Spleen (tissue), 11 donors: ENCODE data around the gene SPATS2L. TPM values are rescaled to one million over a fixed set of nuclear protein-coding genes. Genes with fewer than 3 reads are reported as not detected.

ENCODE experiments used
- DNase-seq: peaks from one replicate; pipeline ENCODE4 v3.0.0-alpha.2; 2020
- H3K27ac ChIP-seq, 8 donors: fragments of 200-600 bp; sonication (generic) in 7 of 8; 1 replicate in 4 of 8; 2 replicates in 4 of 8; pipeline versions ENCODE4 v1.5.0 to v1.8.0; 2016 to 2021; ENCODE audit warnings: inconsistent platforms in 4 of 8, mild to moderate bottlenecking in 4 of 8, moderate library complexity in 1 of 8
- H3K27me3 ChIP-seq, 7 donors: fragments of 200-600 bp; sonication (generic) in 6 of 7; replicated peaks in 1 of 7; 1 replicate in 4 of 7; 2 replicates in 3 of 7; pipeline versions ENCODE4 v1.5.0 to v1.8.0; 2016 to 2021; ENCODE audit warnings: inconsistent platforms in 3 of 7, mild to moderate bottlenecking in 1 of 7
- H3K36me3 ChIP-seq, 6 donors: fragments of 200-600 bp; sonication (generic) in 5 of 6; 1 replicate in 4 of 6; 2 replicates in 2 of 6; pipeline versions ENCODE4 v1.5.0 to v1.8.0; 2016 to 2021; ENCODE audit warnings: inconsistent platforms in 2 of 6
- H3K4me1 ChIP-seq, 6 donors: fragments of 200-600 bp; sonication (generic) in 5 of 6; 1 replicate in 3 of 6; 2 replicates in 3 of 6; pipeline versions ENCODE4 v1.5.0 to v1.8.0; 2016 to 2021; ENCODE audit warnings: inconsistent platforms in 3 of 6
- H3K4me3 ChIP-seq, 8 donors: fragments of 200-600 bp; sonication (generic) in 7 of 8; 1 replicate in 4 of 8; 2 replicates in 4 of 8; pipeline versions ENCODE4 v1.5.0 to v1.8.0; 2016 to 2021; ENCODE audit warnings: inconsistent platforms in 4 of 8, mild to moderate bottlenecking in 4 of 8, moderate library complexity in 2 of 8
- H3K9me3 ChIP-seq, 8 donors: fragments of 200-600 bp; sonication (generic) in 7 of 8; 1 replicate in 4 of 8; 2 replicates in 4 of 8; pipeline versions ENCODE4 v1.5.0 to v1.8.0; 2016 to 2021; ENCODE audit warnings: inconsistent platforms in 4 of 8
- CTCF ChIP-seq, 11 experiments: fragments of 200-600 bp in 7 of 11; fragments of 450-650 bp in 4 of 11; sonication (generic) in 4 of 11; IDR thresholded peaks in 8 of 11; conservative IDR thresholded peaks in 3 of 11; 1 replicate in 7 of 11; 2 replicates in 4 of 11; pipeline versions ENCODE4 v1.4.0 to v1.8.0; 2016 to 2021; ENCODE audit warnings: antibody characterized with exemption in 11 of 11, inconsistent platforms in 4 of 11, mild to moderate bottlenecking in 1 of 11
- POLR2A ChIP-seq, 3 donors: fragments of 450-650 bp; IDR thresholded peaks; one replicate each; pipeline ENCODE4 v1.5.1; 2017; ENCODE audit warnings: antibody characterized with exemption in 3 of 3, mild to moderate bottlenecking in 1 of 3
- POLR2AphosphoS5 ChIP-seq, 3 donors: sonication (generic); formaldehyde crosslinking; IDR thresholded peaks; one replicate each; pipeline ENCODE4 v1.5.1; 2017; ENCODE audit warnings: antibody characterized with exemption in 3 of 3
- WGBS, 5 donors: extraction: QIAGEN DNeasy Blood & Tissue Kit in 3 of 5; methylation state at CpG; one replicate each; pipeline versions ENCODE4 v1.1.5 to v1.1.7; 2013 to 2018; 5-methylcytosine and 5-hydroxymethylcytosine counted together
- intact Hi-C: fragments of 100-400 bp; cut with DNase I; formaldehyde crosslinking; loops from one replicate; pipeline ENCODE4 v1.15.0; 2023; ENCODE audit warnings: low total_unique reads
- polyA plus RNA-seq, 3 donors: library from polyadenylated mRNA; stranded (reverse); fragments of 200-250 nt; gene quantifications; one replicate each; pipeline ENCODE4 v1.2.1, GENCODE V29; 2013
- total RNA-seq, 7 donors: library from RNA; depleted of rRNA in 3 of 7; stranded (reverse); fragments of >200 nt in 3 of 7; fragmentation: NEBNext Ultra II Directional in 4 of 7; extraction: Animal tissue kit (Norgen Biotek cat#: 25700) in 4 of 7; gene quantifications; one replicate each; pipeline versions ENCODE4 v1.1.0 to v1.2.1, GENCODE V29; 2016 to 2021
- donor health status: healthy with polysubstance abuse.
- donor health status: DM: no; HTN: no; CAD: no; lungs with moderate emphysema.
- donor health status: DM: no; HTN: no; CAD: no.
- donor health status: Bipolar disorder and iron deficiency.
- donor health status: healthy.
- donor health status: DM: no; HTN: no; CAD: no.
- donor health status: DM: yes; HTN: yes; CAD: no.

Gene SPATS2L
- total and polyA plus RNA-seq, 10 donors, result 9.5 to 84.7 (median 57.2) TPM

- H3K27ac ChIP-seq, result no peak overlapping the region
- H3K4me1 ChIP-seq, result peaks cover 0 to 5% (median 0%) of the 10 kb centered on the region in 6 donors
- WGBS, 5 donors, result 74 to 93% (median 86%) methylated on average over 2 of the region's 2 CpGs
- TF ChIP-seq CTCF (IDR thresholded peaks at IDR 0.05 in 8 of 11, conservative IDR thresholded peaks at IDR 0.05 in 3 of 11) (no peak), POLR2A (IDR thresholded peaks at IDR 0.05) (no peak), POLR2AphosphoS5 (IDR thresholded peaks at IDR 0.05) (no peak)
- no peaks in the 10 kb centered on the region for H3K27me3 ChIP-seq
- intact Hi-C loops, result no loop called here
- no peaks in the 10 kb centered on the region for H3K9me3 ChIP-seq
- no peak overlapping the region for H3K4me3 ChIP-seq
- DNase-seq, result no peak
- no peaks in the 10 kb centered on the region for H3K36me3 ChIP-seq
These were observed 45.3 kb downstream of the SPATS2L start for GRCh38 chr2:200351815-200352214.

- DNase-seq, result no peak
- Histone ChIP-seq H3K4me3 (no peak overlapping the region), H3K36me3 (no peaks in the 10 kb centered on the region), H3K27ac (peak overlapping the region in 5 of 8 donors; percentile 2 to 19 (median 12)), H3K9me3 (no peaks in the 10 kb centered on the region), H3K4me1 (peaks cover 0 to 5% (median 0%) of the 10 kb centered on the region in 6 donors), H3K27me3 (no peaks in the 10 kb centered on the region)
- 79 to 97% (median 90%) methylated on average over 1 of the region's 1 CpG for WGBS, 5 donors
- intact Hi-C loops, result no loop called here
- TF ChIP-seq POLR2AphosphoS5 (IDR thresholded peaks at IDR 0.05) (no peak), CTCF (IDR thresholded peaks at IDR 0.05 in 8 of 11, conservative IDR thresholded peaks at IDR 0.05 in 3 of 11) (no peak), POLR2A (IDR thresholded peaks at IDR 0.05) (no peak)
These were observed 46.1 kb downstream of the SPATS2L start for GRCh38 chr2:200352636-200353035.

GRCh38 chr2:200353120-200353519, 46.6 kb downstream of the SPATS2L start:
- TF ChIP-seq POLR2A (IDR thresholded peaks at IDR 0.05) (no peak), POLR2AphosphoS5 (IDR thresholded peaks at IDR 0.05) (no peak), CTCF (IDR thresholded peaks at IDR 0.05 in 8 of 11, conservative IDR thresholded peaks at IDR 0.05 in 3 of 11) (no peak)
- 76 to 86% (median 81%) methylated on average over 3 of the region's 3 CpGs for WGBS, 5 donors
- intact Hi-C loops, result no loop called here
- no peaks in the 10 kb centered on the region for H3K9me3 ChIP-seq
- peak overlapping the region in 3 of 8 donors; percentile 2 to 13 (median 2) for H3K27ac ChIP-seq
- no peak overlapping the region for H3K4me3 ChIP-seq
- H3K36me3 ChIP-seq, result no peaks in the 10 kb centered on the region
- no peaks in the 10 kb centered on the region for H3K27me3 ChIP-seq
- DNase-seq, result no peak
- H3K4me1 ChIP-seq, result peaks cover 0 to 5% (median 0%) of the 10 kb centered on the region in 6 donors

- Histone ChIP-seq H3K27me3 (no peaks in the 10 kb centered on the region), H3K36me3 (no peaks in the 10 kb centered on the region), H3K4me1 (peaks cover 0 to 5% (median 0%) of the 10 kb centered on the region in 6 donors), H3K4me3 (no peak overlapping the region), H3K27ac (no peak overlapping the region), H3K9me3 (no peaks in the 10 kb centered on the region)
- DNase-seq, result no peak
- intact Hi-C loops, result no loop called here
- TF ChIP-seq CTCF (IDR thresholded peaks at IDR 0.05 in 8 of 11, conservative IDR thresholded peaks at IDR 0.05 in 3 of 11), result no peak
- no peak for TF ChIP-seq POLR2AphosphoS5 (IDR thresholded peaks at IDR 0.05)
- 69 to 97% (median 93%) methylated on average over 2 of the region's 2 CpGs for WGBS, 5 donors
These were observed 47.4 kb downstream of the SPATS2L start for GRCh38 chr2:200353874-200354273.
